ENCODE data around the gene C2orf78. TPM values are rescaled to one million over a fixed set of nuclear protein-coding genes. Genes with fewer than 3 reads are reported as not detected.
A peak's percentile ranks its signal among the peaks of the same experiment; 100 is the strongest.

The C2orf78 gene
- total RNA-seq, 1 experiment from 2014 or later = not detected

GRCh38 chr2:73838889-73839534 is 55.0 kb downstream of the C2orf78 start:
- Histone ChIP-seq H3K27ac (no peak overlapping the region), H3K36me3 (peaks cover 11% of the 10 kb centered on the region), H3K4me3 (no peak overlapping the region), H3K27me3 (no peaks in the 10 kb centered on the region), H3K4me1 (peaks cover 13% of the 10 kb centered on the region), H3K9me3 (replicated peaks) (no peaks in the 10 kb centered on the region)
- no peak for DNase-seq

- Histone ChIP-seq H3K4me3 (no peak overlapping the region), H3K4me1 (peaks cover 13% of the 10 kb centered on the region), H3K27me3 (no peaks in the 10 kb centered on the region), H3K9me3 (replicated peaks) (no peaks in the 10 kb centered on the region), H3K27ac (no peak overlapping the region), H3K36me3 (peaks cover 14% of the 10 kb centered on the region)
- DNase-seq = no peak
These were observed 55.8 kb downstream of the C2orf78 start for GRCh38 chr2:73839653-73840411.

- H3K36me3 ChIP-seq = peaks cover 26% of the 10 kb centered on the region
- no peaks in the 10 kb centered on the region for H3K4me1 ChIP-seq
- H3K4me3 ChIP-seq = no peak overlapping the region
- H3K9me3 ChIP-seq (replicated peaks) = no peaks in the 10 kb centered on the region
- DNase-seq = no peak
- H3K27ac ChIP-seq = no peak overlapping the region
- no peaks in the 10 kb centered on the region for H3K27me3 ChIP-seq
These were observed 58.1 kb downstream of the C2orf78 start for GRCh38 chr2:73841912-73842738.

- no peaks in the 10 kb centered on the region for H3K4me1 ChIP-seq
- H3K36me3 ChIP-seq = peaks cover 31% of the 10 kb centered on the region
- no peaks in the 10 kb centered on the region for H3K27me3 ChIP-seq
- DNase-seq = no peak
- no peak overlapping the region for H3K27ac ChIP-seq
- H3K4me3 ChIP-seq = no peak overlapping the region
- no peaks in the 10 kb centered on the region for H3K9me3 ChIP-seq (replicated peaks)
These were observed 58.7 kb downstream of the C2orf78 start for GRCh38 chr2:73842739-73843019.

GRCh38 chr2:73844087-73844486 is 60.1 kb downstream of the C2orf78 start:
- peaks cover 42% of the 10 kb centered on the region for H3K36me3 ChIP-seq

GRCh38 chr2:73850009-73850408 is 66.0 kb downstream of the C2orf78 start:
- Histone ChIP-seq H3K27me3 (no peaks in the 10 kb centered on the region), H3K9me3 (replicated peaks) (no peaks in the 10 kb centered on the region), H3K4me1 (peaks cover 8% of the 10 kb centered on the region), H3K27ac (no peak overlapping the region), H3K4me3 (no peak overlapping the region), H3K36me3 (peaks cover 63% of the 10 kb centered on the region)
- DNase-seq = peak in 1 of 2 experiments; percentile 14

More at GRCh38 chr2:73844087-73844486, 60.1 kb downstream of the C2orf78 start:
- Histone ChIP-seq H3K4me1 (no peaks in the 10 kb centered on the region), H3K27me3 (no peaks in the 10 kb centered on the region), H3K9me3 (replicated peaks) (no peaks in the 10 kb centered on the region), H3K4me3 (no peak overlapping the region), H3K27ac (no peak overlapping the region)
- no peak for DNase-seq

- H3K4me3 ChIP-seq = no peak overlapping the region
- DNase-seq = no peak
- H3K36me3 ChIP-seq = peaks cover 58% of the 10 kb centered on the region
- peaks cover 8% of the 10 kb centered on the region for H3K4me1 ChIP-seq
- no peaks in the 10 kb centered on the region for H3K27me3 ChIP-seq
- H3K27ac ChIP-seq = no peak overlapping the region
- no peaks in the 10 kb centered on the region for H3K9me3 ChIP-seq (replicated peaks)
These were observed 67.3 kb downstream of the C2orf78 start for GRCh38 chr2:73851274-73851673.

- no peak overlapping the region for H3K4me3 ChIP-seq
- H3K27me3 ChIP-seq = no peaks in the 10 kb centered on the region
- peak in 1 of 2 experiments; percentile 30 for DNase-seq
- H3K9me3 ChIP-seq (replicated peaks) = no peaks in the 10 kb centered on the region
- H3K36me3 ChIP-seq = peaks cover 55% of the 10 kb centered on the region
- no peak overlapping the region for H3K27ac ChIP-seq
- H3K4me1 ChIP-seq = peaks cover 8% of the 10 kb centered on the region
These were observed 68.0 kb downstream of the C2orf78 start for GRCh38 chr2:73852020-73852419.

GRCh38 chr2:73855526-73855925 is 71.5 kb downstream of the C2orf78 start:
- peaks cover 8% of the 10 kb centered on the region for H3K4me1 ChIP-seq
- H3K4me3 ChIP-seq = no peak overlapping the region
- no peak overlapping the region for H3K27ac ChIP-seq
- H3K9me3 ChIP-seq (replicated peaks) = no peaks in the 10 kb centered on the region
- no peaks in the 10 kb centered on the region for H3K27me3 ChIP-seq
- DNase-seq = no peak
- peaks cover 46% of the 10 kb centered on the region for H3K36me3 ChIP-seq

- Histone ChIP-seq H3K4me1 (peaks cover 8% of the 10 kb centered on the region), H3K27me3 (no peaks in the 10 kb centered on the region), H3K36me3 (peaks cover 45% of the 10 kb centered on the region), H3K4me3 (no peak overlapping the region), H3K27ac (no peak overlapping the region), H3K9me3 (replicated peaks) (no peaks in the 10 kb centered on the region)
- no peak for DNase-seq
These were observed 72.2 kb downstream of the C2orf78 start for GRCh38 chr2:73856214-73856613.

GRCh38 chr2:73859721-73860586 is 76.0 kb downstream of the C2orf78 start:
- no peaks in the 10 kb centered on the region for H3K27me3 ChIP-seq
- no peaks in the 10 kb centered on the region for H3K9me3 ChIP-seq (replicated peaks)
- no peak overlapping the region for H3K27ac ChIP-seq
- H3K4me1 ChIP-seq = no peaks in the 10 kb centered on the region
- no peak overlapping the region for H3K4me3 ChIP-seq
- H3K36me3 ChIP-seq = peaks cover 31% of the 10 kb centered on the region
- no peak for DNase-seq

GRCh38 chr2:73862987-73863386 is 79.0 kb downstream of the C2orf78 start:
- H3K27me3 ChIP-seq = no peaks in the 10 kb centered on the region
- no peaks in the 10 kb centered on the region for H3K9me3 ChIP-seq (replicated peaks)
- H3K36me3 ChIP-seq = peaks cover 37% of the 10 kb centered on the region
- DNase-seq = no peak
- H3K4me3 ChIP-seq = no peak overlapping the region
- H3K4me1 ChIP-seq = no peaks in the 10 kb centered on the region
- no peak overlapping the region for H3K27ac ChIP-seq

Measured in SJCRH30 (cell line).